Astrocyte of the spinal cord (primary cell): ENCODE results near the gene ZNF638.
"Not testable (repeated sequence)": the region's sequence is repeated elsewhere in the genome, so short reads cannot be mapped to it uniquely, and the experiment has no call there.

Source experiments
- DNase-seq: peaks from one replicate; pipeline ENCODE4 v3.0.0; 2011; ENCODE audit warnings: low read depth, low spot score
- H3K4me3 ChIP-seq: 2 replicates; pipeline ENCODE4 v1.5.1; 2011; ENCODE audit warnings: low read depth, mild to moderate bottlenecking, low read length, moderate library complexity
- CTCF ChIP-seq: IDR thresholded peaks from 2 replicates; pipeline ENCODE4 v1.5.1; 2012; ENCODE audit warnings: low read depth, mild to moderate bottlenecking, low read length, inconsistent platforms
- in situ Hi-C: cut with HindIII; loops from 2 replicates; pipeline ENCODE4 v1.10.0; 2017; ENCODE audit warnings: low sequenced_read_pairs

Gene ZNF638

DNA sequence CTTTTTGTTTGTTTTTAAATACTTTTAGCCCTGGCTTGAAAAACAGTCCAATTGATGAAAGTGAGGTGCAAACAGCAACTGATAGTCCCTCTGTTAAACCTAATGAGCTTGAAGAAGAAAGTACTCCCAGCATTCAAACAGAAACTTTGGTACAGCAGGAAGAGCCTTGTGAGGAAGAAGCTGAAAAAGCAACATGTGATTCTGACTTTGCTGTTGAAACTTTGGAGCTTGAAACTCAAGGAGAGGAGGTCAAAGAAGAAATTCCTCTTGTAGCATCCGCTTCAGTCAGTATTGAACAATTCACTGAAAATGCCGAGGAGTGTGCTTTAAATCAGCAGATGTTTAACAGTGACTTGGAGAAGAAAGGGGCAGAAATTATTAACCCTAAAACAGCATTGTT is 91.2 kb downstream of the ZNF638 start:
- no peak for DNase-seq
- in situ Hi-C loops, result no loop called here
- H3K4me3 ChIP-seq, result no peak overlapping the region
- TF ChIP-seq CTCF, result no peak

DNA sequence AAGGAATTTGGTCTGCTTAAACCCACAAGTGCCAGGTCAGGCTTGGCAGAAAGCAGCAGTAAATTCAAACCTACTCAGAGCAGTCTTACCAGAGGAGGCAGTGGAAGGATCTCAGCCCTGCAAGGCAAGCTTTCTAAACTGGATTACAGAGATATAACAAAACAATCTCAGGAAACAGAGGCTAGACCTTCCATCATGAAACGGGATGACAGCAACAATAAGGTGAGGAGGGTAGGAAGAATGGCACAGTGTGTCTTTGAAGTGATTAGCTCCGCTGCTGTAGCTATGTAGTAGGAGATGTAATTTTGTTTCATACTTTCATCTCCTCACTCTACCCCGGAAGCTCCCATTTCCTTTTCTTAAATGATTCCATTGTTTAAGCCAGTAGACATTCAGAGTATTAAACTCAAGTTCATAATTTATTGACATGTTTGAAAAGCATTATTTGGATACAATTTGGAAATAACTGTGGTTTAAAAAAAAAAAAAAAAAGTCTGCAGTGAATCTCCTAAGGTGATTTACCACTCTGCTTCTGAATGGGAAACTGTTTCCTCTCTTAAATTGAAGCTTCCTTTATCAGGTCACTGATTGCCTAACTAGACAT is 92.3 kb downstream of the ZNF638 start:
- no peak for TF ChIP-seq CTCF
- DNase-seq, result no peak
- in situ Hi-C loops, result no loop called here
- no peak overlapping the region for H3K4me3 ChIP-seq

DNA sequence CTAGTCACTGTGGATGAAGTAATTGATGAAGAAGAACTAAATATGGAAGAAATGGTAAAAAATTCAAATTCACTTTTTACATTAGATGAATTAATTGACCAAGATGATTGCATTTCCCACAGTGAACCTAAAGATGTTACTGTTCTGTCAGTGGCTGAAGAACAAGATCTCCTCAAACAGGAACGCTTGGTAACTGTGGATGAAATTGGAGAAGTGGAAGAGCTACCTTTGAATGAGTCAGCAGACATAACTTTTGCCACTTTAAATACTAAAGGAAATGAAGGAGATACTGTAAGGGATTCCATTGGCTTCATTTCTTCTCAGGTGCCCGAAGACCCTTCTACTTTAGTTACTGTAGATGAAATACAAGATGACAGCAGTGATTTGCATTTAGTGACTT is 95.1 kb downstream of the ZNF638 start:
- DNase-seq, result no peak
- H3K4me3 ChIP-seq, result no peak overlapping the region
- TF ChIP-seq CTCF, result no peak
- in situ Hi-C loops, result no loop called here

DNA sequence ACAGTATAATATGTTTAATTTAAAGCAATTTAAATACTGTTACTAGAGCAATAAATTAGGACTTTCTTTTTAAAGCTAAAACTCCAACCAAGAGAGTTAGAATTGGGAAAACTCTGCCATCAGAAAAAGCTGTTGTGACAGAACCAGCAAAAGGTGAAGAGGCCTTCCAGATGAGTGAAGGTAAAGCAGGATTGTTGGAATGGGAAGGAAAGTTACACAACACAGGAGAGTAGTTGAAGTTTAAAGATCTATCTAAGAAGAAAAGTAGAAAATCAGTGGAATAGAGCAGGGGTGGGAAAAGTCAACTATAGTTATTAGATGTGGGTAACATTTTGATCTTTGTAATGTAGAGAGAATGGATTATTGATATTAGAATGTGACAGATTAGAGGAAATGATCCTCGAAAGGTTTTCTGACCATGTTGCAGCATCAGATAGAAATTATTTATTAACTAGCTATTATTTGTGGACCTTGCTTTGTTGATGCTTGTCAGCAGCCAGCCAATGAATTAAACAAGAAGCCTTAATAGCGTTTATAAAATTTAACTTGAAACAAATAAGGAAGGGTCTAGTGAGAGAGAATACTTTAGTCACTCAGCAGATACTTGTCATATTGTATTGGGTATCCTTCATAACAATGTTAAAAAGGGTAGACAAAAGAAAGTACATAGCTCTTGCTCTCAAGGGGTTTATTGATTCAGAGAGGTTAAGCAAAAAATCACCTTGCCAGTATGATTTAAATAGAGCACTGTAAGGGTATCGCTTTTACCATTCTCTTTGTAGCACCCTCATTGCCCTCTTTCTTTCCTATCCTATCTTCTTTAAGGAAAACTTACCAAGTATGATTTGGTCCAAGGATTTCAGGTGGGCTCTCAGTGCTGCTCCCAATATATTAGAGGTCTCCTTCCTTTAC is 97.1 kb downstream of the ZNF638 start:
- no peak for DNase-seq
- H3K4me3 ChIP-seq, result no peak overlapping the region
- in situ Hi-C loops, result no loop called here
- no peak for TF ChIP-seq CTCF

GRCh38 chr2:71445142-71445541 is 113.6 kb downstream of the ZNF638 start:
- DNase-seq, H3K4me3 ChIP-seq, in situ Hi-C loops: not testable (repeated sequence)

- in situ Hi-C loops, result no loop called here
- no peak for TF ChIP-seq CTCF
- no peak overlapping the region for H3K4me3 ChIP-seq
- DNase-seq, result no peak
Observed at GRCh38 chr2:71446505-71446904, 114.9 kb downstream of the ZNF638 start.

GRCh38 chr2:71449343-71449742 is 117.8 kb downstream of the ZNF638 start:
- DNase-seq, result no peak
- no peak for TF ChIP-seq CTCF
- no peak overlapping the region for H3K4me3 ChIP-seq
- in situ Hi-C loops, result no loop called here
